H1 (cell line): ENCODE measurements around the gene PPP1CC. TPM values are rescaled to one million over a fixed set of nuclear protein-coding genes. Genes with fewer than 3 reads are reported as not detected.

Experiments
- CTCF ChIA-PET: fragments of 300-600 bp; sonication (Branson Sonifier 250); formaldehyde crosslinking; loops from one replicate; lab custom pipeline; 2021; ENCODE audit not compliant: partially characterized antibody; lab: Charles Lee
- POLR2A ChIA-PET: fragments of 300-600 bp; sonication (Branson Sonifier 250); formaldehyde crosslinking; loops from one replicate; lab custom pipeline; 2021; ENCODE audit warnings: inconsistent platforms; ENCODE audit not compliant: partially characterized antibody; lab: Charles Lee
- DNase-seq, 2 experiments: peaks; one replicate each; pipeline versions ENCODE4 v3.0.0 to v3.0.0-alpha.2; 2010 to 2022; ENCODE audit warnings: low spot score in 2 of 2, low read depth in 1 of 2, mixed read lengths in 1 of 2
- FAIRE-seq: peaks from 2 replicates; lab custom pipeline; 2011; peaks lifted over from hg19 to GRCh38; lab: Jason Lieb, UNC
- H2AFZ ChIP-seq: 2 replicates; pipeline ENCODE4 v1.8.1; 2012; ENCODE audit warnings: low read length, inconsistent platforms
- H2AK5ac ChIP-seq: 2 replicates; pipeline ENCODE4 v1.6.1; 2013; ENCODE audit warnings: low read depth, low read length
- H2BK120ac ChIP-seq: replicated peaks from 2 replicates; pipeline ENCODE3; 2013; ENCODE audit warnings: low read depth, low read length, inconsistent platforms
- H2BK12ac ChIP-seq: 2 replicates; pipeline ENCODE4 v1.6.1; 2013; ENCODE audit warnings: low read depth, low read length
- H2BK15ac ChIP-seq: 2 replicates; pipeline ENCODE4 v1.6.1; 2013; ENCODE audit warnings: low read length
- H2BK20ac ChIP-seq: 2 replicates; pipeline ENCODE4 v1.6.1; 2013; ENCODE audit warnings: low read length
- H2BK5ac ChIP-seq: 2 replicates; pipeline ENCODE4 v1.6.1; 2013; ENCODE audit warnings: low read depth, low read length
- H3K14ac ChIP-seq: 2 replicates; pipeline ENCODE4 v1.6.1; 2013; ENCODE audit warnings: inconsistent platforms; ENCODE audit not compliant: insufficient read length
- H3K18ac ChIP-seq: 2 replicates; pipeline ENCODE4 v1.6.1; 2013; ENCODE audit warnings: low read length; ENCODE audit errors: extremely low read depth
- H3K23ac ChIP-seq: 2 replicates; pipeline ENCODE4 v1.6.1; 2013; ENCODE audit warnings: inconsistent platforms; ENCODE audit not compliant: insufficient read length
- H3K23me2 ChIP-seq: 2 replicates; pipeline ENCODE4 v1.6.1; 2013; ENCODE audit warnings: low read depth, low read length
- H3K27ac ChIP-seq: 2 replicates; pipeline ENCODE4 v1.6.1; 2011; ENCODE audit warnings: low read depth, low read length, inconsistent platforms
- H3K27me3 ChIP-seq, 4 experiments: replicated peaks in 1 of 4; 1 replicate in 1 of 4; 2 replicates in 3 of 4; pipeline versions ENCODE4 v1.6.1 to v1.8.1; 2011 to 2013; ENCODE audit warnings: low read length in 3 of 4, mild to moderate bottlenecking in 3 of 4, inconsistent platforms in 2 of 4, mixed read lengths in 2 of 4, moderate library complexity in 1 of 4; ENCODE audit not compliant: control insufficient read depth in 3 of 4, insufficient read depth in 3 of 4; ENCODE audit errors: extremely low read depth in 1 of 4
- H3K36me3 ChIP-seq, 4 experiments: 2 replicates each; pipeline versions ENCODE4 v1.6.1 to v1.8.1; 2011 to 2013; ENCODE audit warnings: mild to moderate bottlenecking in 4 of 4, low read length in 3 of 4, moderate library complexity in 2 of 4, control low read depth in 1 of 4, inconsistent platforms in 1 of 4; ENCODE audit not compliant: insufficient read depth in 4 of 4, control insufficient read depth in 2 of 4
- H3K4ac ChIP-seq: replicated peaks from 2 replicates; pipeline ENCODE3; 2013; ENCODE audit warnings: low read length, low read depth, mixed read lengths, inconsistent platforms; ENCODE audit not compliant: insufficient read length
- H3K4me1 ChIP-seq, 4 experiments: replicated peaks in 1 of 4; 1 replicate in 1 of 4; 2 replicates in 3 of 4; pipeline versions ENCODE4 v1.6.1 to v1.8.1; 2011 to 2013; ENCODE audit warnings: low read length in 3 of 4, inconsistent platforms in 2 of 4, mixed read lengths in 1 of 4; ENCODE audit not compliant: insufficient read depth in 4 of 4, control insufficient read depth in 3 of 4
- H3K4me2 ChIP-seq, 2 experiments: 2 replicates each; pipeline versions ENCODE4 v1.6.1 to v1.8.1; 2011 to 2013; ENCODE audit warnings: low read depth in 2 of 2, low read length in 2 of 2, control low read depth in 1 of 2, inconsistent platforms in 1 of 2, mild to moderate bottlenecking in 1 of 2; ENCODE audit not compliant: insufficient read depth in 1 of 2
- H3K4me3 ChIP-seq, 4 experiments: fragments of 200-600, 300-600 bp in 1 of 4; sonication (generic), shearing (Covaris generic), sonication (Bioruptor Twin) in 1 of 4; 2 replicates each; pipeline versions ENCODE4 v1.5.1 to v1.8.1; 2011 to 2016; ENCODE audit warnings: low read length in 4 of 4, low read depth in 3 of 4, control low read depth in 2 of 4, inconsistent platforms in 2 of 4, mild to moderate bottlenecking in 2 of 4, mixed read lengths in 1 of 4, moderate library complexity in 1 of 4; ENCODE audit not compliant: insufficient read depth in 2 of 4; ENCODE audit errors: extremely low read depth in 1 of 4
- H3K56ac ChIP-seq: replicated peaks from 2 replicates; pipeline ENCODE3; 2013; ENCODE audit warnings: low read depth, mild to moderate bottlenecking, mixed read lengths, low read length, inconsistent platforms; ENCODE audit not compliant: insufficient read length
- H3K79me1 ChIP-seq: 2 replicates; pipeline ENCODE4 v1.6.1; 2013; ENCODE audit warnings: low read depth, low read length, control low read depth
- H3K79me2 ChIP-seq, 2 experiments: 2 replicates each; pipeline versions ENCODE4 v1.6.1 to v1.8.1; 2012 to 2013; ENCODE audit warnings: low read length in 2 of 2, mild to moderate bottlenecking in 2 of 2, inconsistent platforms in 1 of 2; ENCODE audit not compliant: insufficient read depth in 2 of 2, control insufficient read depth in 1 of 2
- H3K9ac ChIP-seq, 4 experiments: replicated peaks in 1 of 4; 1 replicate in 1 of 4; 2 replicates in 3 of 4; pipeline versions ENCODE4 v1.6.1 to v1.8.1; 2011 to 2013; ENCODE audit warnings: low read depth in 3 of 4, low read length in 3 of 4, control low read depth in 2 of 4, mild to moderate bottlenecking in 2 of 4, moderate library complexity in 2 of 4, inconsistent platforms in 1 of 4; ENCODE audit errors: extremely low read depth in 1 of 4
- H3K9me3 ChIP-seq, 2 experiments: 2 replicates each; pipeline versions ENCODE4 v1.6.1 to v1.8.1; 2012 to 2013; ENCODE audit warnings: mild to moderate bottlenecking in 2 of 2, moderate library complexity in 2 of 2, control low read depth in 1 of 2, inconsistent platforms in 1 of 2, low read depth in 1 of 2, low read length in 1 of 2, mixed read lengths in 1 of 2; ENCODE audit not compliant: insufficient read depth in 2 of 2
- H4K20me1 ChIP-seq, 2 experiments: replicated peaks in 1 of 2; 2 replicates each; pipeline versions ENCODE3 to v1.8.1; 2011 to 2013; ENCODE audit warnings: inconsistent platforms in 2 of 2, low read length in 2 of 2, mild to moderate bottlenecking in 1 of 2; ENCODE audit not compliant: insufficient read depth in 2 of 2, control insufficient read depth in 1 of 2
- H4K5ac ChIP-seq: 2 replicates; pipeline ENCODE4 v1.6.1; 2013; ENCODE audit warnings: low read length, low read depth, mixed read lengths, inconsistent platforms; ENCODE audit not compliant: insufficient read length
- H4K8ac ChIP-seq: 2 replicates; pipeline ENCODE4 v1.8.0; 2013; ENCODE audit warnings: mild to moderate bottlenecking, moderate library complexity, low read length, inconsistent platforms; ENCODE audit not compliant: insufficient read depth; ENCODE audit errors: extremely low read depth
- H4K91ac ChIP-seq: replicated peaks from 2 replicates; pipeline ENCODE3; 2013; ENCODE audit warnings: low read length, mixed read lengths, inconsistent platforms; ENCODE audit not compliant: insufficient read length
- CBX8 ChIP-seq: fragments of 300-800, 300-1000 bp; sonication (generic); IDR thresholded peaks from 2 replicates; pipeline ENCODE4 v1.7.1; 2016; ENCODE audit warnings: low read depth, low read length, borderline replicate concordance
- SIN3A ChIP-seq, 2 experiments: IDR thresholded peaks in 1 of 2; conservative IDR thresholded peaks in 1 of 2; 2 replicates each; pipeline ENCODE4 v1.6.1; 2011 to 2012; ENCODE audit warnings: low read length in 2 of 2, improper control_type of control experiment in 1 of 2, low read depth in 1 of 2, mild to moderate bottlenecking in 1 of 2
- WGBS, 2 experiments: shearing (Covaris generic) in 1 of 2; methylation state at CpG; one replicate each; pipeline versions ENCODE4 v1.1.6 to v1.1.7; 2013 to 2015; ENCODE audit warnings: low lambda C conversion rate in 2 of 2, mixed read lengths in 2 of 2, inconsistent platforms in 1 of 2, low coverage in 1 of 2, missing lambda C conversion rate in 1 of 2; ENCODE audit not compliant: insufficient replicate concordance in 2 of 2, insufficient coverage in 1 of 2, insufficient read length in 1 of 2; ENCODE audit errors: extremely low coverage in 1 of 2, missing lambda C conversion rate in 1 of 2; 5-methylcytosine and 5-hydroxymethylcytosine counted together
- polyA plus RNA-seq, 7 experiments: library from polyadenylated mRNA; depleted of rRNA in 3 of 7; stranded (reverse) in 5 of 7; unstranded in 2 of 7; fragments of >200 nt in 5 of 7; fragments of 200-250 nt in 2 of 7; gene quantifications; 1 replicate in 5 of 7; 2 replicates in 1 of 7; 4 replicates in 1 of 7; pipeline versions ENCODE4 v1.2.1 to v1.2.3, GENCODE V29; 2011 to 2013; ENCODE audit warnings: missing spikeins in 2 of 7, mixed read lengths in 2 of 7
- total RNA-seq: library from RNA; stranded (reverse); fragmentation: NEBNext Ultra II Directional; extraction: Animal tissue kit (Norgen Biotek cat#: 25700); gene quantifications from 2 replicates; pipeline ENCODE4 v1.2.1, GENCODE V29; 2021

PPP1CC gene
- total and polyA plus RNA-seq, 2 of the 8 experiments (the other 6 are each of a cell fraction or from before 2014, with no cell fraction given): 193 to 350 TPM

DNA sequence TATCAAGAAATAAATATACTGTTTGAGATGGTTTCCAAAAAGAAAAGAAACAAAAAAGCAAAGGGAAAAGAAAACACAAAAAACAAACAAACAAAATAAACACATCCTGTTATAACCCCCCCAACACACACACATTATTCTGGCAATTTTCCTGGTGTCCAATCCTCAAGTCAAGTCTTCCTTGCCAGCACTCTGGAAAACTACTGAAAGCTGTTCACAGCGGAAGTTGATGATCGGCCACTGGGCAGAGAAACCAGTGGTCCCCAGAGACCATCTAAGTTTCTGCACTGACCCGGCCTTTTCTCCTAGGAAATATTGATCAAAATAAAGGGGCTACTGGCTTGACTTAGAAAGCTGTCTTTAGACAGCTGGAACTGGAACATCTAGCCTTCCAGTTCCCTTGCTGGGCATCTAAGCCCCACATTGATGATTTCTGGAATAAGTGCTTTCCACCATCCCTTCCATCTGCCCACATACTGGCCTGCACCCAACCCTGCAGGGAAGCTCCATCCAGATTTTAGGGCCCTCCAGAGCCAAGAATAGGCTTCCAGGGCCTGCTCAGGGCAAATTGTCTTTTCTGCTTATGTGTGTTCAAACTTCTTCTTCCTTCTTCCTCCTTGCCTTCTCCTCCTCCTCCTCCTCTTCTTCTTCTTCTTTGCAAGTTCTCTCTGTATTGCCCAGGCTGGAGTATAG is 11.6 kb upstream of the PPP1CC start:
- no peak overlapping the region for H4K8ac ChIP-seq
- TF ChIP-seq CBX8 (no peak), SIN3A (conservative IDR thresholded peaks at IDR 0.05 in 1 of 2, IDR thresholded peaks at IDR 0.05 in 1 of 2; ENCODE audit: low read depth in 1 of 2, low read length in 2 of 2) (no peak)
- POLR2A ChIA-PET: interaction anchor here (0.6 to 1.9 kb wide), 5 partner anchors 11 to 395 kb away, joined by 3 to 7 read pairs (median 4); partner anchors contain the start of gene PPP1CC
- H3K18ac ChIP-seq: no peak overlapping the region
- no peak overlapping the region for H3K9ac ChIP-seq
- DNase-seq: no peak
- H3K36me3 ChIP-seq: no peaks in the 10 kb centered on the region; a peak in 1 of 8 replicates
- no peak overlapping the region for H2AFZ ChIP-seq
- no peak overlapping the region for H2AK5ac ChIP-seq
- no peak for FAIRE-seq
- CTCF ChIA-PET: interaction anchor here (1.7 kb wide), 1 partner anchor 133 kb away, joined by 3 read pairs; no protein-coding TSS in a partner anchor
- H3K27ac ChIP-seq: no peak overlapping the region
- no peaks in the 10 kb centered on the region for H3K4me1 ChIP-seq
- WGBS, 2 experiments: 91% methylated on average over 3 of the region's 3 CpGs; no CpG with 5 or more reads in 1 of the 2 experiments
- no peak overlapping the region for H3K23ac ChIP-seq
- H3K56ac ChIP-seq: no peak overlapping the region
- no peak overlapping the region for H3K14ac ChIP-seq
- no peaks in the 10 kb centered on the region for H3K27me3 ChIP-seq
- no peak overlapping the region for H3K4me3 ChIP-seq
- no peak overlapping the region for H3K4ac ChIP-seq
- H2BK120ac ChIP-seq: no peak overlapping the region
- no peak overlapping the region for H2BK12ac ChIP-seq
- H4K91ac ChIP-seq: no peak overlapping the region
- H2BK15ac ChIP-seq: no peak overlapping the region
- H2BK20ac ChIP-seq: no peak overlapping the region
- no peaks in the 10 kb centered on the region for H3K9me3 ChIP-seq
- no peaks in the 10 kb centered on the region for H3K79me1 ChIP-seq
- H3K23me2 ChIP-seq: no peaks in the 10 kb centered on the region
- H3K4me2 ChIP-seq: no peak overlapping the region
- H4K5ac ChIP-seq: no peak overlapping the region
- H2BK5ac ChIP-seq: no peak overlapping the region
- no peaks in the 10 kb centered on the region for H3K79me2 ChIP-seq
- no peaks in the 10 kb centered on the region for H4K20me1 ChIP-seq
